Choroid plexus epithelial cell (primary cell): ENCODE measurements around the gene POU2F3.

Experiments used
- DNase-seq: peaks from one replicate; pipeline ENCODE4 v3.0.0-alpha.2; 2010; ENCODE audit warnings: low read depth
- H3K4me3 ChIP-seq: 2 replicates; pipeline ENCODE4 v1.5.1; 2011; ENCODE audit warnings: low read depth, mild to moderate bottlenecking, control low read depth, low read length, moderate library complexity
- TF ChIP-seq, protein P1 (sequence below): conservative IDR thresholded peaks from 2 replicates; pipeline ENCODE4 v1.5.1; 2011; ENCODE audit warnings: low read depth, mild to moderate bottlenecking, control low read depth, inconsistent platforms, low read length, moderate library complexity

The POU2F3 gene

DNA sequence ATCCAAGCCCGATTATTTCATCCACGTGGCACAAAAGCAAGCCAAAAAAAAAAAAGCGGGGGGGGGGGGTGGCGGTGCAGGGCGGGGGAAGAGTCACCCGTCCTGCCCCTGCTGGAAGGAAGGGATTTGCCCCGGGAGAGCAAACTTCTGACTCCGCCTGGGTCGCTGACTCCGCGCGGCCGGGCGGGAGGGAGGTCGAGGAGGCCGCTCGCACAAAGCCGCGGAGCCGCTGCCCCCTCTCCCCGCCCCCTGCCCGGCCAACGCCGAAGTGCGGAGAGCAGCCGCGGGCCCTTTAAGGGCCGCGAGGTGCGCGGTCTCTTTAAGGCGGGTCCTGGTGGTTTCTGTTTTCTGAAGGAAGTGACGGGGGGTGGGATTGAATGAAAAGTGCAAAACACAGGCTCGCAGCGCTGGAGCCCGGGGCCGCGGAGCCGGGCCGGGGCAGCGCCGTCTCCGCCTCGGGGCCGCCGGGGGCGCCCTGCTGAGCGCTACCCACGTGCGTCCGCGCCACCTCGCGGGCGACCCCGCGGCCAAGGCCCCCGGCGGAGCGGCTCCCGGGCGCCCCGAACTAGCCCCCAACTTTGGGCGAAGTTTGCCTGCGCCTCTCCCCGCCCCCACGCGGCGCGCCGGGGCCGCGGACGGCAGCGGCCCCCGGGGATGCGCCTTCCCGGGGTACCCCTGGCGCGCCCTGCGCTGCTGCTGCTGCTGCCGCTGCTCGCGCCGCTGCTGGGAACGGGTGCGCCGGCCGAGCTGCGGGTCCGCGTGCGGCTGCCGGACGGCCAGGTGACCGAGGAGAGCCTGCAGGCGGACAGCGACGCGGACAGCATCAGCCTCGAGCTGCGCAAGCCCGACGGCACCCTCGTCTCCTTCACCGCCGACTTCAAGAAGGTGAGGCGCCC, 29.1 kb upstream of the POU2F3 start, which contains the start of gene OAF:
TSS of gene OAF (plus strand) at position 407 of the 896 bp plus-strand sequence. CDS start at position 655, 248 bp downstream.
- TF ChIP-seq, protein P1, sequence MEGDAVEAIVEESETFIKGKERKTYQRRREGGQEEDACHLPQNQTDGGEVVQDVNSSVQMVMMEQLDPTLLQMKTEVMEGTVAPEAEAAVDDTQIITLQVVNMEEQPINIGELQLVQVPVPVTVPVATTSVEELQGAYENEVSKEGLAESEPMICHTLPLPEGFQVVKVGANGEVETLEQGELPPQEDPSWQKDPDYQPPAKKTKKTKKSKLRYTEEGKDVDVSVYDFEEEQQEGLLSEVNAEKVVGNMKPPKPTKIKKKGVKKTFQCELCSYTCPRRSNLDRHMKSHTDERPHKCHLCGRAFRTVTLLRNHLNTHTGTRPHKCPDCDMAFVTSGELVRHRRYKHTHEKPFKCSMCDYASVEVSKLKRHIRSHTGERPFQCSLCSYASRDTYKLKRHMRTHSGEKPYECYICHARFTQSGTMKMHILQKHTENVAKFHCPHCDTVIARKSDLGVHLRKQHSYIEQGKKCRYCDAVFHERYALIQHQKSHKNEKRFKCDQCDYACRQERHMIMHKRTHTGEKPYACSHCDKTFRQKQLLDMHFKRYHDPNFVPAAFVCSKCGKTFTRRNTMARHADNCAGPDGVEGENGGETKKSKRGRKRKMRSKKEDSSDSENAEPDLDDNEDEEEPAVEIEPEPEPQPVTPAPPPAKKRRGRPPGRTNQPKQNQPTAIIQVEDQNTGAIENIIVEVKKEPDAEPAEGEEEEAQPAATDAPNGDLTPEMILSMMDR = no peak
- peak within 1 kb of the TSS; percentile 74 for H3K4me3 ChIP-seq
- peak; percentile 85 for DNase-seq

DNA sequence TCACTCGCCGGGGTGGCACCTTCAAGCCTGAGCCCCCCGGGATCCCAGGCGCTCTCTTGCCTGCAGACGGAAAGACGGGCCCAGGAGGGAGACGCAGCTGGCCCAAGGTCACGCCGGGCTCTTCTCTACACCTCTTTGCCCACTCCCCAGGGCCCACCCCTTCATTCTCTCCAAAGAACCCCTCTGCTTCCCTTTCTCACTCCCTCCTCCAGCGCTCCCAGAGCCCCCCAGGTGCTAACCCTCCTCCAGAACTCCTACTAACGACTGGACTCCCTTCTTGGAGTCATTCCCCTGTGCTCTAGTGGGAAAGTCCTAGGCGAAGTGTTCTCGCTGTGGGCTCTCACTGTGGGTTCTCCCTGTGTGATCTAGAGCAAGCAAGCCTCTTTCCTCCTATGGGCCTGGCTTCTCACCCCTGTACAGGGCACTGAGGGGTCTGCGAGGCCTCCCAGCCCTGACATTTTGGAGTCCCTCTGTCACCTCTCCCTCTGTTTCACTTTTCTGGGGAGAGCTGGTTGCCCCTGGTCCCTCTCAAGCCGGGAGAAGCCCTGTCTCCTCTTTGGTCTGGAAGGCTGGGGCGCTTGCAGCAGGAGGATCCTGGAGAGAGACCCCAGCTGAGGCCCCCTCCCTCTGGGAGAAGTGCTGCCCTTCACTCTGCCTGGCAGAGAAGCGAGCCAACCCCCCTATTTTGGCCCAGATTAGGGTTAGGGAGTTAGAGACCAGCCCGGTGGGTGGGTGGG, 28.2 kb upstream of the POU2F3 start:
- no peak for DNase-seq

GRCh38 chr11:120212259-120212878, 27.6 kb upstream of the POU2F3 start:
- no peak for DNase-seq

More for the DNA sequence above, 28.2 kb upstream of the POU2F3 start:
- TF ChIP-seq, protein P1 = no peak
- H3K4me3 ChIP-seq = peak overlapping the region; percentile 74

GRCh38 chr11:120212926-120213325, 27.0 kb upstream of the POU2F3 start:
- TF ChIP-seq, protein P1 = no peak
- no peak for DNase-seq
- peak overlapping the region; percentile 74 for H3K4me3 ChIP-seq

More at GRCh38 chr11:120212259-120212878, 27.6 kb upstream of the POU2F3 start:
- TF ChIP-seq, protein P1 = no peak
- H3K4me3 ChIP-seq = peak overlapping the region; percentile 74

GRCh38 chr11:120214581-120214980, 25.4 kb upstream of the POU2F3 start:
- H3K4me3 ChIP-seq = no peak overlapping the region
- TF ChIP-seq, protein P1 = no peak
- DNase-seq = no peak

DNA sequence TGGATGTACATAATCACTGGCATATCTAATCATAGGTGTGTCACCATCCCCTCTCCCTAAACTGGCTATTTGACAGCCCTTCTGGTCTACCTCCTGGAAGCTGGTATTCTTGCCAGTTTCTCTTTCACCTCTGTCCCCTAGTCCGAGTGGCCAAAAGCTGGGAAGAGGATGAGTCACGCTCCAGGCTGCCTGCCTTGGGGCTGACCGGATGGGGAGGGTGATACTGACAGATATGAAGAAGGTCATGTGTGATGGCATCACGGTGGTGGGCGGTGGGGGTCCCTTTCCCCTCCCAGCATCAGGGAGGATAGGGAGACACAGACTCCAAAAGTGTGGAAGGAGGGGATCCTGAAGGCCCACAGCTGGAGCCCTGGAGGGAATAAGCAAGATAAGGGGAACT, 24.3 kb upstream of the POU2F3 start:
- TF ChIP-seq, protein P1 = no peak
- H3K4me3 ChIP-seq = no peak overlapping the region
- peak; percentile 49 for DNase-seq
